Measurements from ENCODE around the gene CLP1. TPM values are rescaled to one million over a fixed set of nuclear protein-coding genes. Genes with fewer than 3 reads are reported as not detected.

Gene CLP1
- 28.0 to 33.4 TPM (median 30.8 TPM) in 5 replicates for total RNA-seq (2022; extraction: Qiagen RNA extraction; ENCODE audit: low read depth)

DNA sequence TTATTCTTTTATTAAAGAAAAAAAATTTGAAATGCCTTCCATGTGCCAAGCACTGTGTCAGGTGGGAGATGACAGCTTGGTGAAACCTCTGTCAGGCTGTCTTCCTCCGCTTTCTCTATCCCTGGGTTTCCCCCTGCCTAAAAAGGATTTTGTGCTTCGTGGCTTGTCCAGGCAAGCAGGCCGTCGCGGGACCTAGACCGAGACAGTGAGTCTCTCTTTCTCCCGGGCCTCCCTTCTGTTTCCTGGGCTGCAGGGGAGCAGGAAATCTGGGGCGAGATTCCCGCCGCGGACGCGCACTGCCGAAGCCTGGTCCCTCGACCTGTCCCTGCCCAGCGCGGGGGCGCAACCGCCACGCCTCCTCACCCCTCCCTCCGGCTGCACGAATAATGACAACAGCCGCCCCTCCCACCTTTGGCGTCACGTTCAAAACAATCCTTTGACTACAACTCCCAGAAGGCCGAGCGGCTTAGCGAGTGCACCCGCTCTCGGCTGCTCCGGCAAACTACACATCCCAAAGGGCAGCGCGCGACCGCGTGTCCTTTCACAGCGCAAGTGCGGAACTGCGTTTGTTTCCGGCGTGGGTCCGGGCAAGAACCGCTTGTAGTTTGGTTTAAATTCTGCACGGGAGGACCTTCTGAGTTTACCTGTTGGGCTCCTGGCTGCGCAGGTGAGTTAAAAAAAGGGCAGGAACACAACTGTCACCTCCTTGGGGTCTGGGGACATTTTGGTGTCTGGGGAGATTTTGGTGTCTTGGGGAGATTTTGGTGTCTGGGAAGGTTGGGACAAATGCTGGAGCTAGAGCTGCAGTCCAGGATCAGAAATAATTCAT, at the start of gene CLP1:
TSS of gene CLP1 (plus strand) at position 569 of the 829 bp plus-strand sequence. CDS start 1,715 bp downstream, outside the sequence.

DNA sequence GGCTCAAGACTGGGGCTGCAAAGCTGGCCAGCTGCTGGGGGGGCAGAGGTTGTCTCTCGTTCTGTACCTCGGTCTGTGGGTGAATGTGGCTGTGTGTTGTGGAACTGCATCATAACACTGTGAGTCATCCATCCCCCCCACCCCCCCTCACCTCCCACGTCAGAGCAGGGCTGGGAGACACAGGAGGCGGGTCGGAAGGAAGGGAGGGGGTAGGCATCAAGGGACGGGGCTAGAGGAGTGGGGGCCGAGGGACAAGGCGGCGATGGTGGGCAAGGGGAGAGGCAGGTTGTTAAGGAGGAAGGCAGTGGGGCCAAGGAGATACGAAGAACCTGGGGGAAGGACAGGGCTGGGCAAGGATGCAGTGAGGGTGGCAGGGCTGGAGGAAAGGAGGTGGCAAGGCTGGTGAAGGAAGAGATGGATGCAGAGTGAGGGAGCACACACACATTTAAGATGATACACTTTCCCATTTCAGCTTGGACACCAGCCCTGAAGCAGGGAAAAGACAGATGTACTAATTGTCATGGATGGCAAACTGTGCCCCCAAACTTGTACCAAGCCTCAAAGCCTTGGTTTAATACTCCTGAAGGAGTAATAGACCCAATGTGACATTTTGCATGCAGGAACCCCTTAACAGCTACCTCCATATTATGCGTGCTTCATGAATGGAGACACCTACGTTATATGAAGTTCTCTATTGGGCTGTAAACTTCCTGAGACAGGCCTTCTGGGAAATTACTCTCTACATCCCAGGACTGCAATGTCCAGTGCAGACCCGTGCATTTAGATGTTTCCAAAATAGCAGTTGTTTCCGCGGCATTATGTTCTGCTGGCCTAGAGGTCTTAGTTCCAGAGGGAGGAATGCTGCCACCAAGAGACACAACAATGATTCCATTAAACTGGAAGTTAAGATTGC, 7.5 kb upstream of the CLP1 start, which contains the start of gene YPEL4:
TSS of gene YPEL4 (minus strand) at position 87 of the 913 bp plus-strand sequence. CDS start 2,805 bp downstream, outside the sequence.

DNA sequence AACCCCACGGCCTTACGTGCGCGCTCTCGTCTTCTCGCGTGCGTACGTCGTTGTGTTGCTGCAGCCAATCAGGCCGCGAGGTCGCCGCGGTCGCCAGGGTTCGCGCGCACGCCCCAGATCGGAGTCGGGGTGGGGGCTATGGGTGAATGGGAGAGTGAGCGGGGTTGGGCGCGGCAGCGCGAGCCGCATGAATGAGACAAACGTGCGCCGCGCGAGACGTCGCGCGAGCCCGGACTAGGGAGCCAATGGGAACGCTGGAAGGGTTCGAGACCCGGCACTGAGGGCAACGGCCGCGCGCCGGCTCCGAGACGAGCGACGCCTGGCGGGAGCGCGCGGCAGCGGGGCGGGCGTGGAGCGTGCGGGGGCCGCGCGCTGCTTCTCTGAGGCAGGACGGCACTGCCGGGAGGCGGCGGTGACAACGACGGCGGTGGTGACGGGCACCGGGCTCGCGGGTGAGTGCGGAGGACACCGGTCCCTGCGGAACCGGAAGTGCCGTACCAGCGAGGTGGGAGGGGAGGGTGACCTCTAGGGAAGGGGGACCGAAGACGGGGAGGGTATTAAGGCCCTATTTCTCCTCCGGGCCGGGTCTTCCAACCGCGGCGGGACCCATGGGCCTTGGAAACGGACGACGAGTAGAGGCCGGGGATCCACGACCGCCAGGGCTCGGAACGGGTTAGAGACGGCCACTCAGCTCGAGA, 10.3 kb downstream of the CLP1 start, which contains the start of gene ZDHHC5:
TSS of gene ZDHHC5 (plus strand) at position 379 of the 698 bp plus-strand sequence. CDS start 4,977 bp downstream, outside the sequence.

Other genes with a start within 250 kb of the CLP1 start
- gene SLC43A3, start 230.6 kb upstream of the CLP1 start, total RNA-seq (2022; extraction: Qiagen RNA extraction; ENCODE audit: low read depth): 0.28 to 0.74 TPM (median 0.33 TPM) in 5 replicates
- gene RTN4RL2, start 197.2 kb upstream of the CLP1 start, total RNA-seq (2022; extraction: Qiagen RNA extraction; ENCODE audit: low read depth): 72.6 to 128 TPM (median 115 TPM) in 5 replicates
- 2.8 to 4.0 TPM (median 3.8 TPM) in 5 replicates for gene SLC43A1, start 142.1 kb upstream of the CLP1 start, total RNA-seq (2022; extraction: Qiagen RNA extraction; ENCODE audit: low read depth)
- 159 to 183 TPM (median 179 TPM) in 5 replicates for gene TIMM10, start 127.0 kb upstream of the CLP1 start, total RNA-seq (2022; extraction: Qiagen RNA extraction; ENCODE audit: low read depth)
- gene SMTNL1, start 120.2 kb upstream of the CLP1 start, total RNA-seq (2022; extraction: Qiagen RNA extraction; ENCODE audit: low read depth): not detected in 5 replicates
- gene UBE2L6, start 90.1 kb upstream of the CLP1 start, total RNA-seq (2022; extraction: Qiagen RNA extraction; ENCODE audit: low read depth): 27.0 to 32.5 TPM (median 30.1 TPM) in 5 replicates
- 0.37 to 1.1 TPM (median 0.64 TPM) in 5 replicates for gene SERPING1, start 60.1 kb upstream of the CLP1 start, total RNA-seq (2022; extraction: Qiagen RNA extraction; ENCODE audit: low read depth)
- gene YPEL4, start 7.8 kb upstream of the CLP1 start, total RNA-seq (2022; extraction: Qiagen RNA extraction; ENCODE audit: low read depth): 0.16 to 0.43 TPM (median 0.32 TPM) in 5 replicates
- 69.2 to 78.2 TPM (median 74.6 TPM) in 5 replicates for gene ZDHHC5, start 10.4 kb downstream of the CLP1 start, total RNA-seq (2022; extraction: Qiagen RNA extraction; ENCODE audit: low read depth)
- 23.5 to 33.9 TPM (median 32.1 TPM) in 5 replicates for gene MED19, start 54.5 kb downstream of the CLP1 start, total RNA-seq (2022; extraction: Qiagen RNA extraction; ENCODE audit: low read depth)
- gene TMX2, start 54.8 kb downstream of the CLP1 start, total RNA-seq (2022; extraction: Qiagen RNA extraction; ENCODE audit: low read depth): 153 to 171 TPM (median 156 TPM) in 5 replicates
- gene SELENOH, start 83.7 kb downstream of the CLP1 start, total RNA-seq (2022; extraction: Qiagen RNA extraction; ENCODE audit: low read depth): 109 to 155 TPM (median 142 TPM) in 5 replicates
- not detected in 5 replicates for gene BTBD18, start 94.1 kb downstream of the CLP1 start, total RNA-seq (2022; extraction: Qiagen RNA extraction; ENCODE audit: low read depth)
- 56.8 to 69.6 TPM (median 66.6 TPM) in 5 replicates for gene CTNND1, start 104.0 kb downstream of the CLP1 start, total RNA-seq (2022; extraction: Qiagen RNA extraction; ENCODE audit: low read depth)